Ishikawa (cell line): ENCODE results near the gene PIH1D1.

Experiments used
- CEBPB ChIP-seq: IDR thresholded peaks from 2 replicates; pipeline ENCODE4 v1.6.1; 2012
- CREB1 ChIP-seq: IDR thresholded peaks from 2 replicates; pipeline ENCODE4 v1.6.1; 2012; ENCODE audit warnings: low read depth
- EGR1 ChIP-seq: IDR thresholded peaks from 2 replicates; pipeline ENCODE4 v1.6.1; 2012
- NFIC ChIP-seq: IDR thresholded peaks from 2 replicates; pipeline ENCODE4 v1.6.1; 2012
- RAD21 ChIP-seq: IDR thresholded peaks from 2 replicates; pipeline ENCODE4 v1.6.1; 2012; ENCODE audit warnings: low read depth
- TAF1 ChIP-seq: IDR thresholded peaks from 2 replicates; pipeline ENCODE4 v1.6.1; 2012; ENCODE audit warnings: low read depth, mild to moderate bottlenecking
- TEAD4 ChIP-seq: IDR thresholded peaks from 2 replicates; pipeline ENCODE4 v1.6.1; 2012
- YY1 ChIP-seq: IDR thresholded peaks from 2 replicates; pipeline ENCODE4 v1.6.1; 2012; ENCODE audit warnings: low read depth
- TF ChIP-seq, protein P1 (sequence below): IDR thresholded peaks from 2 replicates; pipeline ENCODE4 v1.6.1; 2012; ENCODE audit warnings: low read depth, mild to moderate bottlenecking
- TF ChIP-seq, protein P2 (sequence below): IDR thresholded peaks from 2 replicates; pipeline ENCODE4 v1.6.1; 2012
- TF ChIP-seq, protein P3 (sequence below): IDR thresholded peaks from 2 replicates; pipeline ENCODE4 v1.6.1; 2012

DNA sequence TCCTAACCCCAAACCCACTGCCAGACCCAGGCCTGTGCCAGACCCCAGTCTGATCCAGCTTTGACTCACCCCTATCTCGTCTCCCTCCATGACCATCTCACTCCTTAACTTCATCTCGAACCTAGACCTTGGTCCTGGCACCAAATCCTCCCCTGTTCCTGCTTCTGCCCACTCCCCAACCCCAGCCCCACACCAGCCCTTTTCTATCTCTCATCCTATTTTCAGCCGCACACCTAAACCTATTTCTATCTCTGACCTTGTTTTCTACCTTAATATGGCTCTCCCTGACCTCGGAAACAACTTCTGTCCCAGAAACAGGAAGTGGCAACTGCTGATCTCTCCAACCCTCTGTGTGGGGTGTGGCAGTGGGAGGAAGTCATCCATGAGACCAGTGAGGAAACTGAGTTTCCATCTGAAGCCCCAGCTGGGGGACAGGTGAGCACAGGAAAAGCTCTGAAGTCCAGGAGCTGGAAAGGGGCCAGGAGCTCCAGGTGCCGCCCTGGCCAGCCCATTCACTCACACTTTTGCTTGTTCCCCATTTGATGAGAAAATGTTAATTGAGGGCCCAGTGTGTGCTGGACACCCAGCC, 42.1 kb downstream of the PIH1D1 start:
- TF ChIP-seq YY1 (no peak), RAD21 (no peak), TEAD4 (no peak), TAF1 (no peak), CEBPB (no peak), CREB1 (no peak), NFIC (no peak), EGR1 (no peak)
- TF ChIP-seq, protein P1, sequence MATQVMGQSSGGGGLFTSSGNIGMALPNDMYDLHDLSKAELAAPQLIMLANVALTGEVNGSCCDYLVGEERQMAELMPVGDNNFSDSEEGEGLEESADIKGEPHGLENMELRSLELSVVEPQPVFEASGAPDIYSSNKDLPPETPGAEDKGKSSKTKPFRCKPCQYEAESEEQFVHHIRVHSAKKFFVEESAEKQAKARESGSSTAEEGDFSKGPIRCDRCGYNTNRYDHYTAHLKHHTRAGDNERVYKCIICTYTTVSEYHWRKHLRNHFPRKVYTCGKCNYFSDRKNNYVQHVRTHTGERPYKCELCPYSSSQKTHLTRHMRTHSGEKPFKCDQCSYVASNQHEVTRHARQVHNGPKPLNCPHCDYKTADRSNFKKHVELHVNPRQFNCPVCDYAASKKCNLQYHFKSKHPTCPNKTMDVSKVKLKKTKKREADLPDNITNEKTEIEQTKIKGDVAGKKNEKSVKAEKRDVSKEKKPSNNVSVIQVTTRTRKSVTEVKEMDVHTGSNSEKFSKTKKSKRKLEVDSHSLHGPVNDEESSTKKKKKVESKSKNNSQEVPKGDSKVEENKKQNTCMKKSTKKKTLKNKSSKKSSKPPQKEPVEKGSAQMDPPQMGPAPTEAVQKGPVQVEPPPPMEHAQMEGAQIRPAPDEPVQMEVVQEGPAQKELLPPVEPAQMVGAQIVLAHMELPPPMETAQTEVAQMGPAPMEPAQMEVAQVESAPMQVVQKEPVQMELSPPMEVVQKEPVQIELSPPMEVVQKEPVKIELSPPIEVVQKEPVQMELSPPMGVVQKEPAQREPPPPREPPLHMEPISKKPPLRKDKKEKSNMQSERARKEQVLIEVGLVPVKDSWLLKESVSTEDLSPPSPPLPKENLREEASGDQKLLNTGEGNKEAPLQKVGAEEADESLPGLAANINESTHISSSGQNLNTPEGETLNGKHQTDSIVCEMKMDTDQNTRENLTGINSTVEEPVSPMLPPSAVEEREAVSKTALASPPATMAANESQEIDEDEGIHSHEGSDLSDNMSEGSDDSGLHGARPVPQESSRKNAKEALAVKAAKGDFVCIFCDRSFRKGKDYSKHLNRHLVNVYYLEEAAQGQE = no peak
- TF ChIP-seq, protein P2, sequence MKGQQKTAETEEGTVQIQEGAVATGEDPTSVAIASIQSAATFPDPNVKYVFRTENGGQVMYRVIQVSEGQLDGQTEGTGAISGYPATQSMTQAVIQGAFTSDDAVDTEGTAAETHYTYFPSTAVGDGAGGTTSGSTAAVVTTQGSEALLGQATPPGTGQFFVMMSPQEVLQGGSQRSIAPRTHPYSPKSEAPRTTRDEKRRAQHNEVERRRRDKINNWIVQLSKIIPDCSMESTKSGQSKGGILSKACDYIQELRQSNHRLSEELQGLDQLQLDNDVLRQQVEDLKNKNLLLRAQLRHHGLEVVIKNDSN = no peak
- TF ChIP-seq, protein P3, sequence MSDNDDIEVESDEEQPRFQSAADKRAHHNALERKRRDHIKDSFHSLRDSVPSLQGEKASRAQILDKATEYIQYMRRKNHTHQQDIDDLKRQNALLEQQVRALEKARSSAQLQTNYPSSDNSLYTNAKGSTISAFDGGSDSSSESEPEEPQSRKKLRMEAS = no peak
